K562 (cell line): ENCODE data around the gene DAB2. TPM values are rescaled to one million over a fixed set of nuclear protein-coding genes. Genes with fewer than 3 reads are reported as not detected.

Experiments used
- ATAC-seq: fragments of 200-7000 bp; cut with Tn5 transposase; 3 replicates; pipeline ENCODE4 v1.9.1; 2020; ENCODE audit warnings: moderate library complexity
- BruUV-seq: library from RNA; stranded (reverse); fragments of 400-500 nt; replicated peaks from 2 replicates; lab custom pipeline; 2021; lab: Mats Ljungman, UMichigan
- CTCF ChIA-PET: fragments of 300-600 bp; formaldehyde crosslinking; extraction: SDS; loops from one replicate; lab custom pipeline; 2021; ENCODE audit warnings: low intra/inter-chr PET ratio; lab: Yijun Ruan, JAX
- POLR2A ChIA-PET: fragments of 300-600, 350-650 bp; sonication (Branson Sonifier 250); formaldehyde crosslinking; extraction: SDS; loops from one replicate; lab custom pipeline; 2021; ENCODE audit warnings: antibody characterized with exemption, inconsistent platforms; lab: Yijun Ruan, JAX
- DNase-seq, 4 experiments: peaks; one replicate each; pipeline versions ENCODE4 v3.0.0 to v3.0.0-alpha.2; 2011 to 2018; ENCODE audit warnings: low spot score in 3 of 4, mixed read lengths in 3 of 4; ENCODE audit errors: extremely low read depth in 1 of 4
- FAIRE-seq: peaks from 2 replicates; lab custom pipeline; 2011; peaks lifted over from hg19 to GRCh38; lab: Jason Lieb, UNC
- H2AFZ ChIP-seq: 2 replicates; pipeline ENCODE4 v1.6.0; 2011; ENCODE audit warnings: low read depth, low read length, control low read depth, inconsistent platforms
- H3K27ac ChIP-seq: fragments of 200-600 bp; 3 replicates; pipeline ENCODE4 v1.8.0; 2011; ENCODE audit warnings: low read depth, mild to moderate bottlenecking, control low read depth, inconsistent platforms, low read length, moderate library complexity, mixed read lengths; ENCODE audit errors: extremely low read depth
- H3K27me3 ChIP-seq, 2 experiments: fragments of 300-600 bp in 1 of 2; 2 replicates in 1 of 2; 3 replicates in 1 of 2; pipeline versions ENCODE4 v1.6.0 to v1.8.0; 2011; ENCODE audit warnings: inconsistent platforms in 2 of 2, low read length in 2 of 2, mild to moderate bottlenecking in 1 of 2, mixed read lengths in 1 of 2, moderate library complexity in 1 of 2; ENCODE audit not compliant: control insufficient read depth in 2 of 2, insufficient read depth in 2 of 2
- H3K36me3 ChIP-seq: fragments of 300-600 bp; 3 replicates; pipeline ENCODE4 v1.8.0; 2011; ENCODE audit warnings: mild to moderate bottlenecking, low read length, inconsistent platforms; ENCODE audit not compliant: control insufficient read depth, insufficient read depth
- H3K4me1 ChIP-seq, 2 experiments: fragments of 200-600 bp in 1 of 2; replicated peaks in 1 of 2; 2 replicates in 1 of 2; 3 replicates in 1 of 2; pipeline versions ENCODE4 v1.5.1 to v1.8.0; 2011; ENCODE audit warnings: inconsistent platforms in 2 of 2, low read length in 2 of 2, mild to moderate bottlenecking in 1 of 2, mixed read lengths in 1 of 2, moderate library complexity in 1 of 2; ENCODE audit not compliant: control insufficient read depth in 2 of 2, insufficient read depth in 2 of 2
- H3K4me2 ChIP-seq: 2 replicates; pipeline ENCODE4 v1.6.1; 2011; ENCODE audit warnings: low read length, control low read depth, inconsistent platforms, mixed read lengths; ENCODE audit not compliant: insufficient read depth
- H3K4me3 ChIP-seq: fragments of 200-600 bp; sonication (generic), shearing (Covaris generic); 2 replicates; pipeline ENCODE4 v1.5.1; 2016; ENCODE audit warnings: control low read depth, inconsistent platforms
- H3K79me2 ChIP-seq: fragments of 200-600 bp; 3 replicates; pipeline ENCODE4 v1.8.0; 2011; ENCODE audit warnings: low read length, inconsistent platforms; ENCODE audit not compliant: control insufficient read depth, insufficient read depth
- H3K9ac ChIP-seq, 2 experiments: 2 replicates each; pipeline versions ENCODE4 v1.6.0 to v1.6.1; 2011; ENCODE audit warnings: low read depth in 2 of 2, low read length in 2 of 2, control low read depth in 1 of 2, inconsistent platforms in 1 of 2, mild to moderate bottlenecking in 1 of 2, mixed read lengths in 1 of 2; ENCODE audit not compliant: insufficient read depth in 1 of 2
- H3K9me1 ChIP-seq: one replicate; pipeline ENCODE4 v1.6.0; 2011; ENCODE audit warnings: inconsistent platforms, mild to moderate bottlenecking, low read length, moderate library complexity; ENCODE audit not compliant: control insufficient read depth, insufficient read depth
- H3K9me3 ChIP-seq: replicated peaks from 2 replicates; pipeline ENCODE4 v1.5.1; 2011; ENCODE audit warnings: low read depth, low read length, inconsistent platforms; ENCODE audit not compliant: control insufficient read depth, insufficient read depth
- H4K20me1 ChIP-seq: replicated peaks from 2 replicates; pipeline ENCODE4 v1.6.1; 2011; ENCODE audit warnings: low read length, inconsistent platforms, mixed read lengths; ENCODE audit not compliant: control insufficient read depth, insufficient read depth
- DDX20 ChIP-seq: fragments of 450-650 bp; IDR thresholded peaks from 2 replicates; pipeline ENCODE4 v1.6.1; 2016; ENCODE audit warnings: missing genetic modification characterization, low read depth, mild to moderate bottlenecking, missing compliant biosample characterization, moderate library complexity
- PCBP1 ChIP-seq: fragments of 200-400 bp; formaldehyde crosslinking; IDR thresholded peaks from 2 replicates; pipeline ENCODE4 v1.6.1; 2018; ENCODE audit warnings: mild to moderate bottlenecking, low read depth, low read length; ENCODE audit not compliant: poor library complexity, severe bottlenecking
- RB1 ChIP-seq: fragments of 450-650 bp; IDR thresholded peaks from 2 replicates; pipeline ENCODE4 v1.6.1; 2017; ENCODE audit warnings: low read depth, mild to moderate bottlenecking
- ZEB2 ChIP-seq: fragments of 450-650 bp; IDR thresholded peaks from 2 replicates; pipeline ENCODE4 v1.6.1; 2016
- ZKSCAN1 ChIP-seq: fragments of 150-350 bp; IDR thresholded peaks from 2 replicates; pipeline ENCODE4 v1.6.1; 2016; ENCODE audit warnings: low read depth, low read length
- ZNF507 ChIP-seq: conservative IDR thresholded peaks from 2 replicates; pipeline ENCODE4 v1.6.1; 2017; ENCODE audit warnings: missing genetic modification characterization, missing compliant biosample characterization
- WGBS: fragments of 100-300 bp; shearing (Covaris generic); methylation state at CpG from one replicate; pipeline ENCODE4 v1.1.6; 2016; ENCODE audit warnings: low coverage, mixed read lengths; ENCODE audit not compliant: insufficient coverage; ENCODE audit errors: missing lambda C conversion rate; 5-methylcytosine and 5-hydroxymethylcytosine counted together
- in situ Hi-C: fragments of 300-500 bp; cut with MboI; formaldehyde crosslinking; loops from 4 replicates; pipeline ENCODE4 v1.15.0; 2018; ENCODE audit warnings: inconsistent platforms, mixed read lengths
- intact Hi-C: fragments of 100-400 bp; cut with micrococcal nuclease; formaldehyde crosslinking; loops from 2 replicates; pipeline ENCODE4 v1.14.2; 2022
- polyA plus RNA-seq, 8 experiments: library from polyadenylated mRNA; depleted of rRNA in 4 of 8; stranded (reverse) in 5 of 8; unstranded in 3 of 8; fragments of >200 nt; fragmentation: Nextera tagmentation in 2 of 8; fragmentation: Illumina TruSeq in 1 of 8; extraction: Ambion mirVana in 2 of 8; extraction: Trizol in 1 of 8; gene quantifications; 2 replicates each; pipeline versions ENCODE4 v1.2.1 to v1.2.3, GENCODE V29; 2011 to 2014; ENCODE audit warnings: inconsistent platforms in 1 of 8, missing spikeins in 1 of 8
- total RNA-seq, 7 experiments: library from RNA; depleted of rRNA in 6 of 7; stranded (reverse); fragments of >200 nt in 6 of 7; fragmentation: Illumina TruSeq in 2 of 7; extraction: Trizol in 2 of 7; gene quantifications; 2 replicates each; pipeline versions ENCODE4 v1.2.1 to v1.2.3, GENCODE V29; 2011 to 2021; ENCODE audit warnings: low replicate concordance in 1 of 7
- TF ChIP-seq, protein P1 (sequence below): IDR thresholded peaks from 2 replicates; pipeline ENCODE4 v1.6.1; 2012; ENCODE audit warnings: low read depth, low read length, improper control_type of control experiment, borderline replicate concordance

The DAB2 gene
- total and polyA plus RNA-seq, 9 of the 15 experiments (the other 6 are each of a cell fraction or from before 2014, with no cell fraction given) = 6.6 to 29.9 (median 24.1) TPM

DNA sequence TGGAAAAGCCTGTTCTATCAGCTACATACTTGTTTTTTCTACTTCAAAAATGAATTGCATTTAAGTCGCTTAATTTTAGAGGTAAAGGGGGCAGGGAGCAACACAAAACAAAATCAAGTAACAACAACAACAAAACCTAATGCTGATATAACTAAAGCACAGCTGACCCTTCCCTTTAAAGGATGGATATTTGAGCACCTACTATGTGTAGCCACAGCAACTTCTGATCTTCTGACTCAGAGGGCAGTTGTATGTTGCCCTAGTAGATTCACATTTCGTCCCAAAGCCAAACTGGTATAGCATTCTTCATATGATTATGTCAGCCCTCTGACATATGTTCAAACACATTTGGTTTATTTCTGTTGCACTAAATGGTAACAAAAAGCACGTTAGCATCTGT is 6.8 kb downstream of the DAB2 start:
- Histone ChIP-seq H3K4me1 (peaks cover 0 to 17% of the 10 kb centered on the region in 2 experiments; a peak in 2 of 5 replicates), H3K4me3 (no peak overlapping the region), H4K20me1 (no peaks in the 10 kb centered on the region), H3K27ac (no peak overlapping the region), H3K27me3 (no peaks in the 10 kb centered on the region), H3K9me3 (no peaks in the 10 kb centered on the region), H3K4me2 (no peak overlapping the region), H3K79me2 (no peaks in the 10 kb centered on the region), H3K9ac (no peak overlapping the region), H3K36me3 (no peaks in the 10 kb centered on the region), H2AFZ (no peak overlapping the region), H3K9me1 (no peaks in the 10 kb centered on the region)
- CTCF ChIA-PET = interaction anchor here (0.6 kb wide), 1 partner anchor 1094 kb away, joined by 5 read pairs; no protein-coding TSS in a partner anchor
- 28% methylated on average over 3 of the region's 3 CpGs for WGBS
- DNase-seq (no peak), FAIRE-seq (no peak), ATAC-seq (no peak)
- POLR2A ChIA-PET = interaction anchor here (0.6 to 10.1 kb wide), 3 partner anchors 15 to 1053 kb away, joined by 3 to 67 read pairs (median 3); no protein-coding TSS in a partner anchor
- intact Hi-C loops = no loop called here
- TF ChIP-seq ZEB2 (no peak), PCBP1 (no peak), ZNF507 (tag) (no peak), ZKSCAN1 (peak; percentile 69; the same call in 1 of the 2 replicates), RB1 (no peak), DDX20 (no peak)
- TF ChIP-seq, protein P1, sequence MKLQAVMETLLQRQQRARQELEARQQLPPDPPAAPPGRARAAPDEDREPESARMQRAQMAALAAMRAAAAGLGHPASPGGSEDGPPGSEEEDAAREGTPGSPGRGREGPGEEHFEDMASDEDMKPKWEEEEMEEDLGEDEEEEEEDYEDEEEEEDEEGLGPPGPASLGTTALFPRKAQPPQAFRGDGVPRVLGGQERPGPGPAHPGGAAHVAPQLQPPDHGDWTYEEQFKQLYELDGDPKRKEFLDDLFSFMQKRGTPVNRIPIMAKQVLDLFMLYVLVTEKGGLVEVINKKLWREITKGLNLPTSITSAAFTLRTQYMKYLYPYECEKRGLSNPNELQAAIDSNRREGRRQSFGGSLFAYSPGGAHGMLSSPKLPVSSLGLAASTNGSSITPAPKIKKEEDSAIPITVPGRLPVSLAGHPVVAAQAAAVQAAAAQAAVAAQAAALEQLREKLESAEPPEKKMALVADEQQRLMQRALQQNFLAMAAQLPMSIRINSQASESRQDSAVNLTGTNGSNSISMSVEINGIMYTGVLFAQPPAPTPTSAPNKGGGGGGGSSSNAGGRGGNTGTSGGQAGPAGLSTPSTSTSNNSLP = no peak
- in situ Hi-C loops = no loop called here
- BruUV-seq = no TSS peak
